NCI-H2196 (cell line): ENCODE data around the gene SEMA3G.

Experiments
- DNase-seq: peaks from one replicate; lab custom pipeline; 2025; ENCODE audit not compliant: unreplicated experiment; lab: John Stamatoyannopoulos, UW

SEMA3G gene

DNA sequence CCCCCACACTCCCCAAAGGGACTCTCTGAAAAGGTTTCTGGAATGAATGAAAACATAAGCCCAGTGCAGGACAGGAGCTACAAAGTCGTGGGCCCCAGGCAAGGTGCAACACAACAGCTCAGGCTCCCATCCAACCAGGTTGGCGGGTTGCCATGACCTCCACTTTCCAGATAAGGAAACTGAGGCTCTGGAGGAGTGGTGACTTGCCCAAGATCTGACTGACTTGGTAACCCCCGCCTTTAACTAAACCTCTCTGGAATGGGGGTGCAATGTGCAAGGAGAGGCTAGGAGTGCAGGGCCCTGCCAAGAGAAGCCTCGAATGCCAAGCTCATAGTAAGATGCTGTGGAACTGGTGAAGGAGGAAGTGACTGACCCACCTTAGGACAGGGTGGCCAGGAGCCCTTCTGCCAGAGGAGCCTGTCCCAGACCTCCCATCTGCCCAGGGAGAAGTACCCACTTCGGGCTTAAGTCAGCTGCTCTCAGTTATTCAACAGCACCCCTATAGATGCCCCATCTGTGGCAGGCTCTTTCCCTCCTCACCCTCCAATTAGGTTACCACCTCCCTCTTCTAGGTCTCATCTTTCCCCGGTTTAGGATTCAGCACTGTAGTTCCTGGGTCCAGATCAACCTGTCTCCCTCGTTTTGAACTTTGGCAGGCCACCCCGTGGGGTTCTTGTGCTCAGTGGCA is 9.5 kb upstream of the SEMA3G start:
- no peak for DNase-seq

DNA sequence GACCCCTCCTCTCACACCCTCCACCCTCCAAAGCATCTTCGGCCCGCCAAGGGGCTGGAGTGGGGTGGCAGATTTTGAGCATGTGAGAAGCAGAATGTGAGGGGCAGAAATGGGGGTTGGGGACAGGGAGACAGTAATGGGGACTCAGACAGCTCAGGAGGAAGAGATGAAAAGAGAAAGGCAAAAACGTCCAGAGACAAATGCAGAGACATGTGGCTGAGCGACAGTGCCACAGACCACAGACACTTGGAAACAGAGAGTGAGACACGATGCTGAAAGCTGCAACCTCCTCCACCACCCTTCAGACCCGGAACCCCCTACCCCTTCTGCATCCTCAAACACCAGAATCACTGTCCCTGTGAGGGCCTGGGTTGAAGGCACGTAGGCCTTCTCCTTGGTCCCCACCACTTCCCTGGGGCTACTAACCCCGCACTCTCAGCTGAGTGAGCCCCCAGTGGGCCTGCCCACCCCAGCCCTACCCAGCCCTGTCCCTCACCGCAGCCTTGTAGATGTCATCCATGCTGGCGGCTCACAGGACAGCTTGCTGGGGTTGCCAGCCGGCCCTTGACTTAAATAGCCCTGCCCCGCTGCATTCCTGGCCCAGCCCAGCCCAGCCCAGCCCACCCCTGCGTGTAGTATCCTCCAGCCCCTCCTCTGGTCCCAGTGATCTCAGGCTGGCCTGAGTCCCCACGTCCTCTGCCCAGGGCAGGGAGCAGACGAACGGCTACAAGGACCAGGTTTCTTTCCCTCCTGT is 8.8 kb upstream of the SEMA3G start, which contains the start of gene TNNC1:
TSS of gene TNNC1 (minus strand) at position 546 of the 754 bp plus-strand sequence. CDS start at position 520, 26 bp downstream.
- DNase-seq = no peak

DNA sequence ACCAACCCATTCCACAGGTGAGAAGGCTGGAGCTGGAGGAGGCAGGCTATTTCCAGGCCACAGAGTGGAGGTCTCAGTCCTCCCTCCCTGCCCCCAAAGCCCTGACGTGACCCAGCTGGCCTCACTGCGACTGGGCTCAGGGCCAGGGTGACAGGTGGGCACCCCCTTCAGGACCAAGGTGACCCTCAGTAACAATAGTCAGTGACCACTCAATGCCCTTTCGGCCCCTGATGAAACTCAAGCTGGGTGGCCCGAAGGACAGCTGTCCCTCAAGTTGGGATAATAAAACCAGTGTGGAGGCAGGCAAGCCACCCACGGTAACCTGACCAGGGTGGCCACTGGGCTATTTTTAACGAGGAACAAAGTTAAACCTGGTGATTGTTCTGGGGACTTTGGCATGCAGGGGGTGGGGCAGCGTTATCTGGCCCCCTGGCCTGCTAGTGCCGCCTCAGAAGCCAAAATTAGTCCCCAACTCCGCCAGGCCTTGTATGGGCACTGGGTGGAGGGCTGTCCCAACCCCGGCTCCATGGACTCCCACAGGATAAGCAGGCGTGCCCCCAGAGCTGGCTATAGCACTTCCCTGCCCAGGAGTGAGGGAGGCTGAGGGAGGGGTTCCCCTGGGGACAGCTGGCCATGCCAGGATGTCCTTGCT is 7.8 kb upstream of the SEMA3G start:
- no peak for DNase-seq

DNA sequence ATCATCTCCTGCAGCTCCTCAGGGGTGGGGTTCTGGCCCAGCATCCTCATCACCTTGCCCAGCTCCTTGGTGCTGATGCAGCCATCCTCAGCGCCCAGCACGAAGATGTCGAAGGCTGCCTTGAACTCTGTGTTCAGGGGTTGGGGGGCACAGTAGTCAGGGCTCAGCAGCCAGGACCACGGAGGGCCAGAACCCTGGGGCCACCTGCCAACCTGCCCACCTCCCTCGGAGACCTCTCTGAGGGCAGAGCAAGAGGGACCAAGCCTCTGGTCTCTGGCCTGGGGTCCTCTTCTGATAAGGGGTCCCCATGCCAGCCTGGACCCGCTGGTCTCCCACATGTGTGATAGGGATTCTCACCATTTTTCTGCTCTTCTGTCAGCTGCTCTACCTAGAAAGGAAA is 7.2 kb upstream of the SEMA3G start:
- no peak for DNase-seq

DNA sequence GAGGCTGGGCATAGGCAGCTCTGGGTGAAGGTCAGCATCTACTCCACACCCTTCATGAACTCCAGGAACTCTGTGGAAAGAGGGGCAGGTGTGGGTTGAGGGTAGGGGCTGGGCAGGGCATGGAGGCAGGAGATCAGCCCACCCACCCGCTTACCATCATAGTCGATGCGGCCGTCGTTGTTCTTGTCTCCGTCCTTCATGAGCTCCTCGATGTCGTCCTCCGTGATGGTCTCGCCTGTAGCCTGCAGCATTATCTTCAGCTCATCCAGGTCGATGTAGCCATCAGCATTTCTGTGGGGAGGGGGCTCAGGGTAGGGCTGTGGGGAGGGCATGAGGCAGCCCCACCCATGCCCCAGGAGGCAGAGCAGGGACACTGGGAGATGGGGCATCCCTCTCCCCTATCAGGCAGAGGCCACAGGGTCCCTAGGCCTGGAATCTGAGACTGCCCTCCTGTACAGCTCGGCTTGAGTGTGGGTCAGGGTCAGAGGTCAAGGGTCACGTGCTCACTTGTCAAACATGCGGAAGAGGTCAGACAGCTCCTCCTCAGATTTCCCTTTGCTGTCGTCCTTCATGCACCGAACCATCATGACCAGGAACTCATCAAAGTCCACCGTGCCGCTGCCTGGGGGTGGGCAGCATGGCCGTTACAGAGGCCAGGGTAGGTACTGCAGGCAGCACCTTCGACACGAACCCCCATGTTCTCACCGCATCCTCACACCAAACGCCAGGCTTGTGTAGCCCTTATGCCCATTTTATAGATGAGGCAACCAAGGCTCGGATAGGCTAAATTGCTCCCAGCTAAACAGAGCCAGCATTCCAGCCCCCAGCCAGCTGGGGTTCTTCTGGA is 6.6 kb upstream of the SEMA3G start:
- no peak for DNase-seq

DNA sequence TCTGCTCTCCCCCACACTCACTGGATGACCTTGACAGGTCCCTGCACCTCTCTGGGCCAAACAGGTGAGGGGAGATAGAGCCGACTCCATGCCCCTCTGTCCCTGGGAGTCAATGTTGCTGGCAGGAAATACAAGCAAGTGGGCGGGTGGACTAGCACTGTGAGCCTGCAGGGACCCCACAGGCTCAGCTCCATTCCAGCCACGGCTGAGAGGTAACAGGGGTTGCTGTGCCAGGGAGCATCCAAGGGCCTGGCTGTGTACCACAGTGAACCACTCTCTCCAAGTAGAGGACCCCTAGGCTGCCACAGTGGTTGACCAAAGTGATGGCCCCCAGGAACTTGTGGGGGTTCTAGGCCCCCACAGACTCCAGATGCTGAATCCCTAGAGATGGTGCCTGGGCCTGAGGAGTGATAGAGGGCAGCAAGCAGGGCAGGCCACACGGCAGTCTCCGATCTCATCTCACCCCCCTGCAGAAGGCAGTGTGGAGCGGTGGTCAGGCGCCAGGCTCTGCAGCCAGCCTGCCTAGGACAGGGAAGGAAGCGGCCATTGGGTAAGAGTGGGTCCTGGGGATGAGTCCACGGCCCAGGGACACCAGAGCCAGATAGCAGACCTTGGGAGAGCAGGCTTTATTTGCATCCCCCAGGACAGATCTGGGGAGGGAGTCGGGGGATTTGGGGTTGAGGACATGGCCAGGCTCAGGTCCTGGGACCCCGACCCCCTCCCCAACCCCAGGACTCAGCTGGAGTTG is 5.8 kb upstream of the SEMA3G start:
- no peak for DNase-seq

DNA sequence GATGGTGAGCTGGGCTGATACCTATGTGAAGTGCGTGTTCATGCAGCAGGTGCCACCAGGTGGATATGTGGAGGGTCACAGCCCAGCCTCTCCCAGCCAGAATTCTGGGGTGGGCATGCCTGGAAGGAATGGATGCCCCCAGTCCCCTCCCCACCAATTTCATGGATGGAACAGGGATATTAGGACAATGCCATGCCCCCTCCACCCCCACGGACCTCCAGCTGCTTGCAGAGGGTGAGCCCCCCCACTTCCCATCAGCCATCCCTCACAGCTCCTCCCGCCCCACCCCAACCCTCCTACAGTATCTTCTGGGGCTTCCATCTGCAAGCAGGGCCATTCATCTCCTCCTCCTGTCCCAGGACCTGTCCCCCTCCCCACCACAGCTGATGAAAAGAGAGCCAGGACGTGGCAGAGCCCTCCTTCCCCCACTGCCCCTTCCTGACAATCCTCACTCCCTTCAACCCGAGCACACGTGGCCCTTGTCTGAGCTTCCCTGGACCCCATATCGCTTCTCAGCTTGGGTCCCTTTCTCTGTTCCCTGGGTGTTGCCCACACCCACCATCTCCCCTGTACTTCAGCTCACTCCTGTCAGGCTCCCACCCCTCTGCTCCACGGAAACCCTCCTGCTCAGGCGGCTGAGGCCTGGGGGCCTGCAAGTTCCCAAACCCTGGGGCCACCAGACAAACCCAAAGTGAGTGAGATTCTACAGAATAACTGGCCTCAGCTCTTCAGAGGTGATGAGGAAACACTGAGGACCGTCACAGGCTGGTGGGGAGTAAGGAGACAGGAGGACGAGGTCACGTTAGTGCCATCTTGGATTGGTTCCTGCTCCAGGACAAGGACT is 2.8 kb upstream of the SEMA3G start:
- no peak for DNase-seq

DNA sequence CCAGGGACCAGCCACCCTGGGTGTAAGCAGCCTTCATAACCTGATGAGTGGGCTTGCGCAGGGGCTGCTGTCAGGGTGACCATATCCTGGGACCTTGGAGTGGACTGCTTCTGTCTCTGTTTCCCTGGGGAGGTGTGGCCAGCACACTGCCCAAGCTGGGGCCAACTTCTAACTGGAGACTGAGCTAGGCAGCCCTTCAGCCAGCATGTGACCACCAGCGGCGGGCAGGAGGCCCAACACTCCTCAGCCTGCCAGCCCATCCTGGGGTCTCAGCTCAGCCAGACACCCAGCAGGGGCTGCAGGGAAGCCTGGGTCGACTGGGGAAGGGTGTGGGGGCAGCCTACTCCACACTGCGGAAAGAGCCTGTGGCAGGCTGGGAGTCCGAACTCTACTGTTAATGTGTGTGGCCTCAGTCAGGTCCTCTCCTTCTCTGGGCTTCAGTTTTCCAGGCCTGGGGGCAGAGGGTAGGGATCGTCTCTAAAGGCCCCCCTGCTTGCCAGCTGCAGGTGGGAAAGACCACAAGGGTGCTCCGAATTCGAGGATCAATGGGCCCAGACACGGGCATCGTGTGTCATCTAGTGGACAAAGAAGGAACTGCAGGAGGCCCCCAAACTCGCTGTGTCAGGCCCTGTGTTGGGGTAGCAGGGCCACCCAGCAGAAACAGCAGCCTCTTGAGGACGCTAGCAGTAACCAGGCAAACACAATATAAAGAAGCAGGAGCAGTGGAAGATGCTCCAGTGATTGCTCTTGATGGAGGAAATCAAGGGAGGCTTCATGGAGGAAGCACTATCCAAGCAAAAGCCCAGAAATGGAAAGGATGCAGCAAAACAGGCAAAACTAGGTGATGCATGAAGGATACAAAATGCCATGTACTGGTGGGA is 2.0 kb upstream of the SEMA3G start:
- peak; percentile 48 for DNase-seq

DNA sequence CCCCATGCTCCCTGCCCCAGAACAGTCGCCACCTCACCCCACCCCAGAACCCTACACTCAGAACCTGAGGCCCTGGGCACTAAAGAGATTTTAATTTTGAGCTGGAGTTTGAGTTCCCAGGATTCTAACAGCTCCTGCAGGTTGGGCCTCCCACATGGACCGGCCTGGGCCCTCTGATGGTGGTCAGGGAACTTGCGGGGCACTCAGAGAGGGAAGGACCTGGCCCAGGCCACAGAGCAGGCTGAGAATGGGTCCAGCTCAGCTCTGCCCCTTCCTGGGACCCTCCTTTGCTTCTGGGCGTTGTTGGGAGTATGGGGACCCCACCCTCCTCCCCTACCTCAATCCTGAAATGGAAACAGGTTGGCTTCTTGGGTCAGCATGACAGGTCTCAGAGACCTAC is 1.1 kb upstream of the SEMA3G start:
- DNase-seq = no peak

DNA sequence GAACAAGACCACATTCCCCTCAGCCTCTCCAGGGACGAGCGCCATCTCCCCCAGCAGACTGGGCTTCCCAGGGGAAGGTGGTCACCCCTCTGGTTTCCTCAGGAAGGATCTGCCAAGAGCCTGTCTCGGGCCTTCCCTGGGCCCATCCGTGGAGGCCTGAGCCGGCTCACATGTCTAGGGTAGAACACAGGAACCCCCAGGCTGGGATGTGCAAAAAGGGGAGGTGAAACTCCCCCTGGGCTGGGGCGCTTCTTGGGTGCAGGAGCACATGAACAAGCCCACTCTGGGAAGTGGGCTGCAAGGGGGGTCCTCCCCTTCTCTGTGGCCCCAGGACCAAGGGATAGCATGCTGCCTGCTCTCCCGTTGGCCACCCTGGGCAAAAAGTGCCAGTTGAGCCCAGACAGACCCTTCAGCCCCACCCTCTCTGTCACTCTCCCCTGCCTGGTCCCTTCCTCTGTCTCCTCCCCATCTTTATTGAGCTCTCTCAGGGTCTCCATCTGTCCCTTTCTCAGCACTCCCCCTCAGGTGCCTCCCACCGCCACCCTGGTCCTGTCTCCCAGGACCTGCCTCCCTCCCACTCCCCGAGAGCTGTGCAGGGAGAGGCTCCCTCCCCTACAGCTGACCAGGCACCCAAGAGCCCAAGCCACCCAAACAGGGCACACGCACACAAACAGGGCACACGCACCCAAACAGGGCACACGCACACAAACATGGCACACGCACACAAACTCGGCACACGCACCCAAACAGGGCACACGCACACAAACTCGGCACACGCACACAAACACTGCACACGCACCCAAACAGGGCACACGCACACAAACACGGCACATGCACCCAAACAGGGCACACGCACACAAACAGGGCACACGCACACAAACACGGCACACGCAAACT is 864 bp downstream of the SEMA3G start:
- no peak for DNase-seq

DNA sequence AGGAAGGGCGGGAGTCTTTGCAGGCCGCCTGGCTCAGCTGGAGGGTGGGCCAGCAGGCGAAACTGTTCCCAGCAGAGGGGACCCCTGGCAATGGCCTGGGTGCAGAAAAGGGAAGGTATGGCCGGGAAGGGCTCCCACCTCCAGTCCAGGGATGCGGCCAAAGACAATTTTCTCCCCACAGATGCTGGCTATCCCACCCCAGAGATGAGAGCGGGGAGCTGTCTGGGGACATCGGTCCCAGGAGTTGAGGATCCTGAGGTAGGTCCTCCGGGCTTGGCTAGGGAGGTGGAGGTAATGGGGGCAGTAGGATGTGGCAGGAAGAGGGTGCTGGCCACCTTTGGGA is 1.7 kb downstream of the SEMA3G start:
- DNase-seq = no peak

DNA sequence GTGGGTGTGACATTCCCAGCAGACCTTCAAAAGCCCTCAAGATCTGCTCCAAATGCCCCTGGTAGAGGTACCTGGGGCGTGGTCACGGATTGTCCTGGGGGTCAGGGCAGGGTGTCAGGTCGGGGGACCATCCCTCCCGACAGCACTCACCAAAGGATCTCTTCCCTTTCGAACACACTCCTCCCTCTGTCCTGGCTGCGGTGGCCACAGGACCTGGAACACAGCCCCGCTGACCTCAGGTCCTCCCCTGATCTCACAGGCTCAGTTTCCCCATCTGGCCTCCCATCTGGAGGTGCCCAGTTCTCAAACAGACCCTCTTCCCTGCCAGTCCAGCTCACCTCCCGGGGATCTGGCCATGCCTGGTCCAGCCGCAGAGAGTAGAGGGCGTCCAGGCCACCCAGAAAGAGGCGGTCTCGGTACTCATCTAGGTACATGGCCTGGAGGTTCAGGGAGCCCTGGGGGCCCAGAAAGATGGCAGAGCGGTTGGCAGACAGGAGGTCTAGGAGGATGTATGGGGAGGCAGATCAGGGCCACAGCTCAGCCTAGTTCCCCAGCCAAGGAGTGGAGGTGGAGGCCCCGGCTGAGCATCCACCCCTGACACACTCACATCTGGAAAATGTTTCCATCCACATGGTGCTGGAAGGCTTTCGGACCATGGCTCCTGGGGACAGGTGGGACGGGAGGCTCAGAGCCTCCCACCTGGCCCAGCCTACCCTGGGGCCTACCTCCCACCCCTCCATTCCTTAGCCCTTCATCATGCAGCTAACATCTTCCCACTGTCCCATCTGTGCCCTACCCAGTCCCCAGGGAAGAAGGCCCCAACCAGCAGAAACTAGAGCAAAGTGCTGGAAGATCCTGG is 2.3 kb downstream of the SEMA3G start:
- no peak for DNase-seq

DNA sequence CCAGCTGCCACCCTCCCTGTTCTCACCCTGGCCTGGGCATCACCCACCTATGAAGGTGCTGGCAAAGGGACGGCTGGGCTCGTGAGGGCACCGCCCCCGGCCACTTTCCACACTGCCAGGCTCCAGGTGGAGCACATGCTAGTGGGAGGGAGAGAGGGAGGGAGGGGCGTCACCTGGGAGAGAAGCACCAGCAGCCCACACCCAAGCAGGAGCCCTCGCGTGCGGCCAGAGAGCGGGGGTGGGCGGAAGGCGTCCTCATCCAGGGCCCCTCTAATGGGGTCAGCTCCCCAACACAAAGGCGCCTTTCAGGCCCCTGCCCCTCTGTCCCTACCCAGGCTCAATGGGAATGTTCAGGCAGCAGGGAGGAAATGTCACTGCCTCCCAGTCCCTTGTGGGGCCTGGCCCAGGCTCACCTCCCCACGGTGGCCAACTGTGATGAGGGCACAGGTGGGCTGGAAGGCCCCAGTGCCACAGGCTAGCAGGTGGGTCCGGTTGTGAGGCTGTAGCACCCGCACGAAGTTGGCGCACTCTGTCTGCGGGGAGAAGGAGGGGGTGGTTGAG is 3.1 kb downstream of the SEMA3G start:
- DNase-seq = no peak

DNA sequence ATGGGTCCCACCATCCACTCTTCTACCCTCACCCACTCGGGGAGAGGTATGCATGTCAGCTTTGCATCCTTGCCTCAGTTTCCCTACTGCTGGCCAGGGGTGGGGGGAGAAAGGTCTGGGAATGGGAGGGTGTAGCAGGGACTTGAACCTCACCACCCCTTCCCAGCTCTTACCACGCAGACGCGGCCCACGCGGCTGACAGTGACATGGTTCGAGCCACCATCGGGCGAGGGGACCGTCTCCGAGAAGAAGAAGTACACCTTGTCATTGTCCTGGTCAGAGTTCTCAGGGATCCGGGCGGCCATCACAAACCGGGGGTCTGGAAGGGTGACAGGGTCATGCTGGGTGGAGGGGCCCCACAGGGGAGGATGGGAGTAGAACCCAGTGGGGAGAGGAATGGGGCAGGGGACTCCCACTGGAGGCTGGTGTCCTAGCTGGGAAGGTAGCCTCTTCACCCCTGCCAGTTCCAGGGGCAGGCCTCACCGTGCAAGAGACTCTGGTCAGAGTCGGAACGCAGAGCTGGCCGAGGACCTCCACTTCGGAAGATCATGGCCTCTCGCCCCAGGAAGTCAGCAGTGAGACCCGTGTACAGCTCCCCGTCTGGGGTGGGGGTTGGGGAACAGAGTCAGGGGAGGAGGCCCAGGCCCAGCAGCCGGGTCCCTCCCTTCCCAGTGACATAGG is 3.7 kb downstream of the SEMA3G start:
- DNase-seq = no peak

DNA sequence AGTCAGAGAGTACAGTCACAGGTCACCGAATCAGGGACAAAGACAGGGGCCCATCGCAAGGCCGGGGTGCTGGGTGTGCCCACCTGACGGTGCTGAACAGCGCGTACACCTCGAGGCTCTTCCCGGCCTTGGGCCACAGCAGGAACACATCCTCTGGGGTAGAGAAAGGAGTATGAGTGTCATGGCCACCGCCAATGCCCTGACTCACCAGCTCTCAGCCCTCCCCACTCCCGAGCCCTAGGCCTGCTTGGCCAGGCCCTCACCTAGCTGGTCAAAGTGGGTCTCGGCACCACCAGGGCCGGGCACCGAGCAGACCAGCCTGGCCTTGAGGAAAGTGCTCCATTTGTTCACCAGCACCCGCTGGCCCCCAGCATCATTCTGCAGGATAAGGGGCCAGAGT is 4.2 kb downstream of the SEMA3G start:
- DNase-seq = no peak

DNA sequence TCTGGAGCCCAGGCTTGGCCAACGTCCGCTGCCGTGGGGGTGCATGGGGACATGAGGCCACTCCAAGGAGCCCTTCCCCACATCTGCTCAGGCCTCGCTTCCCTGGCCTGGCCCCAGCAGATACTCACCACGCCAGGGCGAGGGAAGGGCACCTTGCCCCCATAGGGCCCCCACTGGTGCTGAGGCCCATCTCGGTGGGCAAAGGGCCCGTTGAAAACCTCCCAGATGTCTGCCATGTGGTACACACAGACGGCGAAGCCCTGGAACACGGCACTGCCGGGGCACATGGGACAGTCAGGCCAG is 4.7 kb downstream of the SEMA3G start:
- no peak for DNase-seq
